Stimulated activated CD8-positive, alpha-beta memory T cell treated with anti-CD3 and anti-CD28 coated beads, Interleukin-15, amount 100 ng/mL, for 24 hours (primary cell): ENCODE measurements around the gene ADARB1.
"Not testable (repeated sequence)": the region's sequence is repeated elsewhere in the genome, so short reads cannot be mapped to it uniquely, and the experiment has no call there.

Experiments
- DNase-seq: peaks from one replicate; pipeline ENCODE4 v3.0.0-alpha.2; 2020; ENCODE audit warnings: low read depth

ADARB1 gene

DNA sequence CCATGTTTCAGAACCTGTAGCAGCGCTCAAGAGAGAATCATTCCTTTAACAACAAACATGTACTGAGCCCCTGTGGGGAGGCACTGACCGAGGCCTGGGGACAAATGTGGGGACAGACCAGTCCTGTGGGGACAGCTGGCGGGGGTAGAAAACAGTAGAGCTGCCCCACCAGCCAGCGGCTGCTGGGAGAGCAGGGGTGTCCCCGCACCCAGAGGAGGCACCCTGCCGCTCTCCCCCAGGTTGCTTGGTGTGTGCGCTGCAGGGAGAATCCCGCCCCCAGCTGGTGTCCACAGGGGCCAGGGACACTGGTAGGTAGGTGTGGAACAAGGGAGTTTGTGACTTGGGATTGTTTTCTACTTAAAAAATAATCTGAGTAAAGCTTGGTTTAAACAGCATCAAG is 62.1 kb downstream of the ADARB1 start:
- DNase-seq, result no peak

DNA sequence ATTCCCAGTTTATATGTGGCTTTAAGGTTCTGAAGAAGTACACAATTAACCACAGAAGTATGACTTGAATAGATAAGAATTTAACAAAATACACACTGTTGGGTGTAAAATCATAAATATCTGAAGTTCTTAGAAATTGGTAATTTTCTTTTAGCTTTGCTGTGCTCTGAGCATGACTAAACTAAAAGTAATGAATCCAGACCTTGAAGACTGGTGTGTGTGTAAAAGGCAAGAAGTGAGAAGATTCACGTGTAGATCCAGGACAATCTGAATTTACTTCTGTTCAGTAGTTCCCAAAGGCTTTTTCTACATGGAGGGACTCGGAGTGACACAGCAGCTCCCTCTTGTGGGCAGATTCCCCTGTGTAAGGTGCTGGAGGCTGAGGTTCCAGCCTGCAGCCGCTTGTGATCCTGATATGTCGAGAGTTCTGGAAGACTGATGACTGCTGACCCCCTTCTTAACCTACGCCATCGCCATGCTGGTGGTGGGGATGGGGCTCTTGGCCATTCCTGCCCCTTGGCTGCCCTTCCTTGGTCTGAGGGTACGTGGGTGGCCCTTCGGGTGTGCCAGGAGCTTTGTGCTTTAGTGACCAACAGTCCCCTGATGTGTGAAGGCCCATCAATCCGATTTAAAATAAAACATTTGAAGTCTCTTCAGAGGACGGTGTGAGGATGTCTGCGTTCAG is 62.7 kb downstream of the ADARB1 start:
- DNase-seq, result peak; percentile 35

DNA sequence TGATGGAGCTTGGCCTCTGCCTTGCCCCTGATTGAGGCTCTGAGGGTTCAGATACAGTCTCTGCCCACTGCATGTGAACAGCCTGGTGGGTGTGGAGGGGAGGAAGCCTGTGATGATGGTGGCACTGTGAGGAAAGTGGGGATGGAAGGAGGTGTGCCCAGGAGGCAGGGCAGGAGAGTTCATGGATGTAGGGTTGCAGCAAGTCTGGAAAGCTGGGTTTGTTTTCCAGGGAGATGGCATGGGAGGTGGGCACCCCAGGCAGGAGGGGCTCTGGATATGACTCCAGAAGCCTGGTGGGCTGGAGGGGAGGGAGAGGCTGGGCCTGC is 63.2 kb downstream of the ADARB1 start:
- DNase-seq, result no peak

DNA sequence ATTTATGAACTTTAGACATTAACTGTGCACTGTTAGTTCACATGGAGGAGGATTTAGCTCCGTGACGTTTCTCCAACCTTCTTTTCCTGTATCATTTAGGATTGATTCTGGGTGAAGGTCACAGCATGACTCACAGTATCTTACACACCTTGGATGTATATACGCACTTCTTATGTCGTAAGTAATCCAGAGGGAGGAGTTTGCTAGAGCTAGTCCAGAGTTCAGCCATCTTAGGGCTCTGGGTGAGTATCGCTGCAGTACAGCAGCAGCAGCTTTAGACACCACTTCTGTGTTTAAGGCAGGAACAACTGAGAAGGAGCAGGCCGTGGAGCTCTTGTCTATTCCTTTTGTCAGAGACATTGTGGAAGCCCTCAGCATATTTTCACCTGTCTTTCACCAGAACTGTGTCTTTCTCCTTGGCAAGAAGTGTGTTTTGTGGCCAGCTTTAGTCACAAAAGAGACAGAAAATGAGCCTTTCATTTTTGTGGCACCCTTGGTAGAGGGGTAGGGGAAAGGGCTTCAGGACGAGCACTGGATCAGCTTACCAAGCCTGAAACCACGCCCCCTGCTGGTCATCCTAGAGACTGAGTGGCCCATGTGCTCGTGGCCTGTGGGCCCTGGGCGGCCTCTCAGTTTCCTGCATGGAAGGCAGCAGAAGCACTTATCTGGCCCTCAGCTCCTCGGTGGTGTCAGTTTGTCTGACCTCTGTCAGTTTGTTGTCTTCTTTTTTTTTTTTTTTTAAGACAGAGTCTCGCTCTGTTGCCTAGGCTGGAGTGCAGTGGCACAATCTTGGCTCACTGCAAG is 64.0 kb downstream of the ADARB1 start:
- DNase-seq, result peak; percentile 53

DNA sequence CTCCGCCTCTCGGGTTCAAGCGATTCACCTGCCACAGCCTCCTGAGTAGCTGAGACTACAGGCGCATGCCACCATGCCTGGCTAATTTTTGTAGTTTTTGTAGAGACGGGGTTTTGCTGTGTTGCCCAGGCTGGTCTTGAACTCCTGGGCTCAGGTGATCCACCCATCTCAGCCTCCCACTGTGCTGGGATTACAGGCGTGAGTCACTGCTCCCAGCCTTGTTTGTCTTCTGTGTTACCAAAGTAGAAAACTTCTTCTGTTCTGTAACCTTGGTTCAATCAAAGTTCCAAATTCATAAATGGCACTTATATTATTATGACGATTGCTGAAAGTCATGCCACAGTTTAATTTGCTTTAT is 64.6 kb downstream of the ADARB1 start:
- DNase-seq, result not testable (repeated sequence)

DNA sequence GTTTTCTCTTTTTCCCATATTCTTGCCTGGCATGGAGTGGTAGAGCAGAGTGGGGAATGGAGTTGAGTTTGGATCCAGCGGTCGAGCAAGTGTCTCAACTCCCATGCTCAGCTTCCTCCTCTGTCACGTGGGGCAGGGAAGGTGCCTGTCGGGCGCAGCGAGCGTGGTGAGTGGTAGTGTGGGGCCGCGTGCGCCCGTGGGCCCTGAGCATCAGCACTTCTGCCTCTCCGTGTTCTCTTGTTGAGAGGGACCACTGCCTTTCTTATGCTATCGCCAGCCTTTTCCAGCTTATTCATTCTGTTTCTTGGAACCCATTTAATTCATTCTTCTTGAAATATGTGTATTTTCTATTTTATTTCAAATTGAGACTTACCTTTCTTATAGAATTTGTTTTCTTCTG is 65.1 kb downstream of the ADARB1 start:
- DNase-seq, result no peak

DNA sequence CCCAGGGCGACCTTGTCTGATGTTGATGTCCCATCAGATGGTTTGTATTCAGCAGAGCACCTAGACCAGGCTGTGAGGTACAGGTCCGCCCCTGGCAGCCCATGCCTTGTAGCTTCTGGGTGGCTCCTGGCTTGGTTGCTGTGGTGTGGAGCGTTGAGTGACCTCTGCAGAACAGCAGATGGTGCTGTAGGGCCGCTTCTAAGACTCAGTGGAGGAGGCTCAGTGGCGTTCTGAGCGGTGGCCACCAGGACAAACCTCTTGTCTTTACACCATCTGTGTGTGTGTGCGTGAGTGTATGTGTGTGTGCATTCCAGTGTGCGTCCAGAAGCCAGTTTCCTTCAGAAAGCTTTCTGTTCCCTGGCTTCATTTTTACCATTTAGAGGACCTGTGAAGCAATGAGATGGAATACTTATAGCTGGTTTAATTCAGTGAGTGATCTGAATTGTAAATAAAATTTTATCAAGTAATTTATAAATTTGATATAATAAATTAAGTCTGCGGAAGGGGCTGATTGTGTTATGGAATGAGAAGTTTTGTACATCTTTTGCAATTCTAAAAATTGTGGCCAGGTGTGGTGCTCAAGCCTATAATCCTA is 66.1 kb downstream of the ADARB1 start:
- DNase-seq, result peak; percentile 14

DNA sequence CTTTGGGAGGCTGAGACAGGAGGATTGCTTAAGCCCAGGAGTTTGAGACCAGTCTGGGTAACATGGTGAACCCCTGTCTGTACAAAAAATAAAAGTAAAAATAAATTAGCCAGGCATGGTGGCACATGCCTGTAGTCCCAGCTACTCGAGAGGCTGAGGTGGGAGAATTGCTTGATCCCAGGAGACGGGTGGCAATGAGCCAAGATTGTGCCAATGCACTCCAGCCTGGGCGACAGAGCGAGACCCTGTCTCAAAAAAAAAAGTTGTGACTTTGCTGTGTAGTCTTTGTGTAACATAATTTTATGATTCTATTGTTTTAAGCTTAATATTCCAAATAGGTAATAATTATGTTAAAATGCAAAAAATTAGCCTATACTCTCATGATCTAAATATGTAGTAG is 66.6 kb downstream of the ADARB1 start:
- DNase-seq, result not testable (repeated sequence)

DNA sequence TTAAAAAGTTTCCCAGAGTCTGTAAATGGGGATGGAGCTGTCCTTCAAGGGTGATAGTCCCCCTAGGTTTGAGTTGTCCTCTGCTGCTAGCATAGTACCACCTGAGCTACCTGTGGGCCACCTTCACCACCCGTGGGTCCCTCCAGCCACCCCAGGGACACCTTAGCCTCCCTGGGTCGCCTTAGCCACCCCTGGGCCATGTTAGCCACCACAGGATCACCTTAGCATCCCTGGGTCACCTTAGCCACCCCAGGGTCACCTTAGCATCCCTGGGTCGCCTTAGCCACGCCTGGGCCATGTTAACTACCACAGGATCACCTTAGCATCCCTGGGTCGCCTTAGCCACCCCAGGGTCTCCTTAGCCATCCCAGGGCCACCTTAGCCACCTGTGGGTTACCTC is 67.1 kb downstream of the ADARB1 start:
- DNase-seq, result no peak

DNA sequence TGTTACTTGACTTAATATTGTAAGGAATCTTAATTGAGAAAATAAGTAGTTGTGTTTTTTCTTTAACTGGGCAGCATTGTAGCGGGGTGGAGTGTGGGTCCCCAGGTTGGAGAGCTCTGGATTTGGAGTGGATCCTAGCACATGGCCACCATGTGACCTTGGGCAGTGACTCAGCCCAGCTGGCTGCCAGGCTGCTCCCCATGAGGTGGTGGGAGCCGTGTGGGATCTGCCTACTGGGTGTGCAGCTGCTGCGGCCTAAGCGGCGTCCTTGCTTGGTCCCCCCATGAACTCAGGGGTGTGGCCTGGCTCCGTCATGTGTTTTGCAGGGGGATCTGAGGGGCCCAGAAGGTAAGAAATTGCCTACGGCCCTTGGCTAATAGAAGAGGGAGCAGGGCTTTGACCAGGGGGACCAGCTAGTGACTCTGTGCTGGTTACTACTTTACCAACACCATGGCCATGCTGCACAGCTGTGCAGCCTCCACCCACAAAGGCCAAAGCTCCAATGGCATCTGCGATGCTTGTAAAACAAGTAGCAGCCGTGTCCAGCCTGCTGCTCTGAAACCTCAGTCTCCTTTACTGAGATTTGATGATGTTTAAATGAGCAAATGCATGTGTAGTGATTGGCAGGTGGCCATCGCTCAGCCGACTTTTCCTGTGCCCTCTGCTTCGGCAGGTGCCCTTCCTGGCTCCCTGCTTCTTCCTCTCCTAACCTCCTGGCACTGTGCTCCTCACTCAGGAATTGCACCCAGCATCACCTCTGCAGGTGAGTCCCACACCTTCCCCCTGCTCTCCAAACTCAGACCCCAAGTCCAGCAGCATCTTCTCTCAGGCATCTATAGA is 68.3 kb downstream of the ADARB1 start:
- DNase-seq, result no peak

DNA sequence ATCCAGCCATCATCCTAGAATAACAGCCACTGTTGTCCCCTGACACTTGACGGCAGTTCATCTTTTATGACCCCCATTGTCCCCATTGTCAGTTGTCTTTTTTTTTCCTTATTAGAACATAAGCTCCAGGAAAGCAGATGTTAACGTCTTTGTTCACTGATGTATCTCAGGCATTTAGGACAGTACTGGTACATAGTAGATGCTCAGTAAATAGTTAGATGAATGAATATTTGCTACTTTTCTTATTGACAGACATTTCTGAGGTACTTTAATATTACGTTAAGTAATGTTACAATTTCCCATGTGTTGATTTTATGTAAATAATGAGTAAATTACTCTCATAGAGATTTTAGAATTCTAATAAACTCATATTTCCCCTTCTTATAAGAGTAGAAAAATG is 69.5 kb downstream of the ADARB1 start:
- DNase-seq, result no peak

DNA sequence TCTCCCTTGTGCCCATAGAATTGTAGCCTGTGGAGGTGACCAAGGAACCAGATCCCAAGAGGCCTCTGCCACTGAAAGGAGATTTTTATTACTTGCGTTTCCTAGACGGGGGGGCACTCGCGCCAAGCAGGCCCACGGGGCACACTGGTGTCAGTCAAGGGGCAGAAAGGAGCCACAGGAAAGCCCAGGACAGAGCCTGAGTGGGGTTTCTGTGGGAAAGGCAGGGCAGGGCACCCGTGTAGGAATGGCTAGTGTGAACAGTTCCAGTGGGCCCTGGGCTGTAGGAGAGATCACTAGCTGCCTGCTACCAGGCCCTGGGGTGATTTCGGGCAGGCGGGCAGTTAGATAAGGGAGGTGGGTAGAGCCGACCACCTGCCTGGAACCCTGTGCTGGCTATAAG is 70.8 kb downstream of the ADARB1 start:
- DNase-seq, result no peak

DNA sequence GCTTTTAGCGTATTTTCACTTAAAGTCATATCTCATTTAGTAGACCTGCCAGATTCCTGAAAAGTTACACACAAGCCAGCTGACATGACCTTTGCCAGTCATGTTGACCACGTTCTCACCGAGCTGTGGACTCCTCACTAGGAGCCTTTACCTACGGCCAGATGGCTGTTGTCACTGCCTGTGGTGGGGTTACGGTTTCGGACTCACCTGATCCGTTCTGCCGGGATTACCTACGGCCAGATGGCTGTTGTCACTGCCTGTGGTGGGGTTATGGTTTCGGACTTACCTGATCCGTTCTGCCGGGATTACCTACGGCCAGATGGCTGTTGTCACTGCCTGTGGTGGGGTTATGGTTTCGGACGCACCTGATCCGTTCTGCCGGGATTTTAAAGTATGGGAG is 71.5 kb downstream of the ADARB1 start:
- DNase-seq, result not testable (repeated sequence)

DNA sequence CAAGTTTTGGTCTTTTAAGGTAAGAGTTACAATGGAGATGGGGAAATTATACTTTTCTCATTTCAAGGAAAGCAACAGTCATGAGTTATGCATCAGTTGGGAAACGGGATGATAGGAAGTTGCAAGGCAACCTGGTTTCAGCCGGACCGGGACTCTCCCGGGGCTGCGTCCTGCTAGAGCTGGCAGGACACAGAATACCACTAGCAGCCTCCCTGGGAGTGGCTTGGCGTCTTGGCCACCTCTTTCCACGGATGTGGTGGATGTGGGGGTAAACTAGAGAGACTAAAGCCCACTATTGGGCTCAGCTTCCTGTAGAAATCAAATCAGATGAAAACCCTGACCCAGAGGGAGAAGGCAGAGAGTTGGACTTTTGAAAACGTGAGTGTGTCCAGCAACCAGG is 71.9 kb downstream of the ADARB1 start:
- no peak for DNase-seq

DNA sequence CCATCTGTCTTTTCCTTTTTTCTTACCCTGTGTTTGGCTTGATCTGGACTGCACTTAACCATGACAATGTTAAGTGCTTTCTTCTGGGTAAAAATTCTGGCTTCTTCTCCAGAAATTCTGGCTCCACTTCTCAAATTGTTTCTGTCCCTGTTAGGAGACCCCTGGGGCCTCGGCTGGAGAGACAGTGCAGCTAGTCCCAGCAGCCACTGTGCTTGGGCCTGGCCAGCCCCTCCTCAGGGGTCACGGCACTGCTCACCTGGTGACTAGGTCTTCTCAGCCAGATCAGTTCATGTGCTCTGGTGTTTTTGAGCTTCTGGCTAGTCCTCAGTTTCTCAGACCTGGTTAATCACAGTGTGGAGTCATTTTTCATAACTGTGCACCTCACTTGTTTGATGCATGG is 72.4 kb downstream of the ADARB1 start:
- DNase-seq, result no peak

DNA sequence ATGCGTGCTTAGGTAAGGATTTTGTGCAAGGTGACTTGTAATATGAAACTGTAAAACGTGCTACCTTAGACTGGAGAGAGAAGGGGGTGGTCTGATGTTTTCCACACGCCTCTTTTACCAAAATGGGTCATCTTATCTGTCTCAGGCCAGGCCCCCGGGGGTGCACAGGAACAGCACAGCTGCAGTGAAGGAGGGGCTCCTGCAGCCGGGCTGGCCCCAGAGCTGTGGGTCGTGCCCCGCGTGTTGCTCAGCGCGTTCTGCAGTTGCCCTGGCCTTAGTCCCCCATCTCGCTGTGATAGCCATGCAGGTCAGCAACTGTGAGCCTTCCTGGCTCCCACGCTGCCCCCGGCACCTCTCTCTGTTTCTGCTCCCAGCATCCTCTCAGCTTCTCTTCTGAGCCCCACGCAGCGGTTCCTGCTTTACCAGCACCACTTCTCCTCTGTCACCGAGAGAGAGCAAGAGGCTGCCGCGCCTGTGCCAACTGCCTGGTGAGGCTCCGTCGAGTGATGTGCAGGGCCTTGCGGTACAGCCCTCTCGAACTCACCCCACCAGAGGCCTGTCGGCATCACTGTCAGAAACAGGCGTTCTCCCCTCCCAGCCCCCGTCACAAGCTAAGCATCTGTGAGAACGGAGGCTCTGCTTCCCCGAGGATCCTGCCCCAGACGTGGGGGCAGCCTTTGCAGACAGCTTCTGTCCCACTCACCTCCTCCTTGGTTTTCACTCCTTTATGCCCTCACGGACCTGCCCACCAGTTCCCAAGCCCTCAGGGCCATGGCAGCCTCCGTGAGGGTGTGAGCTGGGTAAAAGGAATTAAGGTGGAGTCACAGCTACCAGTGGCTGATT is 73.3 kb downstream of the ADARB1 start:
- no peak for DNase-seq

DNA sequence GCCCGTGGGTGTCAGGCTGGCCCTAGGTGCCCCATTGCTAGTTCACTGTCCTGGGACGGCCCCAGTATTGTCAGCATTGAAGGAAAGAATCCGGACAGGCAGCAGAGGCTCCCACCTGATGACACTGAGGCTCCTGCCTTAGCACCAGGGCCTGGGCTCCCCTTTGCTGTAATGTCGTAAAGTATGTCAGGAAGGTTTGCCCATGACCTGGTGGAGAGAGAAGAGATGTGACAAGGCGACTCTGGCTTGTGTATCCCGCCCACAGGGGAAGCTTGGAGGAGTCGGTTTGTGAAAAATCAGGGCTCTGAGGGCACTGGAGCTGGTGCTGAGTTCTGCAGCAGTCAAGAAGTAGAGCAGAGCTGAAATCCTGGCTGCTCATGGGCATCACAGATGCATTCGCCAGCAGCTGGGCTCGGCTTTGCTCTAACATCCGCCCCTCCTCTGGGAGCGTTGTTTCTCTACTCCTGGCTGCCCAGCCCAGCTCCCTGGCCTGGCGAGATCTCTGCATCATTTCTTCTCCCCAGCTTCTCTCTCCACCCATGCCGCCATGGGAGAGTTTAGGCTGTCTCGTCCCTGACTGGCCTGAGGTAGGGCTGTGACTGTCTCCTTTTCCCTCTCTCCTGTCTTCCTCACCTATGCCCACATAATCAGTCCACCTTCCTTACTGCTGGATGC is 74.1 kb downstream of the ADARB1 start:
- no peak for DNase-seq

DNA sequence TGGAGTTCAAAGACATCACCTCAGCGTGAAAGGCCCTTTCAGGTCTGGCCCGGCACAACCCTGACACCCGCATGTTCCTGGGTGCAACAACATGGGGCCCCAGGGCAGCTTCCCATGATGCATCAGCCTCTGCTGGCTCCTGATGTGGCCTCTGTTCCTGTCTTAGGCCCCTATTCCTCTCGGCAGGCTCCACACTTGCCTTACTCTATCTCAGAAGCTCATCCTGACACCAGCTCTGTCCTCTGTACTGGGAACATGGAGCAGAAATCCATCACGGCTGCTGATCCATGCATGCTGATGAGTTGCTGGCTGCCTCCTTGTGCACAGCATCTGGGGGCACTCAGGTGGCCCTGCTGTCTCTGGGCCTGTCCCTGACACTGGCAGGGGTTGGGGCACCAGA is 74.6 kb downstream of the ADARB1 start:
- DNase-seq, result no peak

DNA sequence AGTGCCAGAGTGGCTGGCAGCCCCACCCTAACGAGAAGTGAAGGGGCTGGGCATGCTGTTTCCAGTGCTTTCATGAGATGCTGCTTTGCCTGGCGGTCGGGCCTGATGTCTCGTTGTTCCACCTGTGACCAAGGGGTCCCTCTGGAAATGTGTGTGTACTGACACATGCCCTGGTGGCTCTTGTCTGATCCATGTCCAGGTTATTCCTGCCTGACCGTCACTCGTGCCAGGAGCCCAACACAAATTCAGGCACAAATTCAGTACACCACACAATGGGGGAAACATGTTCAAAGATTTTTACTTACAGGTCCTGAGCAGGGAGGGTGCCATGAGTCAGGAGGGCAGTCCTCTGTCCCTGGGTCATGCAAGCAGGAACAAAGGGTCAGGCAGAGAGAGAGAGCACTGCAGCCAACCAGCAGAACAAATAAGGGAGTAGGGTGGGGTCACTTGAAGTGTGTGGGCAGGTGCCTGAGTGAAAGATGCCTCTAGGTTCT is 76.3 kb downstream of the ADARB1 start:
- no peak for DNase-seq

DNA sequence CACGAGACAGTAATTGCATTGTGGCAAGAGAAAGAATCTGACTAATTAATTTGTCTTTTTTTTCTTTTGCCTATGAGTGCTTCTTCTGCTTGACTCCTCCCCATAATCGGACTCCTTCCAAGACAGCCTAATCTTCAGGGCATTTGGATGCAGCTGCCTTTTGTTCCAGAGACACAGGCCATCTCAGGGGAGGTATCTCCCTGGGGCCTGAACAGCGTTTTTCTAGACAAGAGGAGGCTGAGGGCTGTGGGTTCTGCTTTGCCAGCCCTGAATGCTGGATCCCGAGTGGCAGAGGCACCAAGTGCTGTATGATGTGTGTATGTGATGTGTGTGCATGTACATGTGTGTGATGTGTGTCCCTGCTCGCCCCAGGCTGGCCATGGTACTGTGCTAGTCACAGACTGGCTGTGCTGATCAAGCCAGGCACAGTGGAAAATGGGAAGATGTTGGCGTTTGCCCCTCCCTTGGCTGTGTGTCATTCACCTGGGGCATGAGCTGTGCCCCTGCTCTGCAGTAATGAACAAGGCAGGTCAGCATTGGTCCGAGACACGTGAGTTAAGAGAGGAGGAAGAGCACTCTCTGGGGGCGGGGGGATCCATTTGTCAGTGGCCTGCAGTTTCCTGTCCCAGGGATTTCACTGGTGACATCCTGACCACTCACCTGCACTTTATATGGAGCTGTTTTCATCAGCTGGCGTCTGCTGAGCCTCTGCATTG is 77.2 kb downstream of the ADARB1 start:
- no peak for DNase-seq
